HEK293T (cell line): Measurements from ENCODE around the gene DLK2.
"Not testable (repeated sequence)": the region's sequence is repeated elsewhere in the genome, so short reads cannot be mapped to it uniquely, and the experiment has no call there.

Source experiments
- CTCF ChIA-PET: fragments of 350-600 bp; formaldehyde crosslinking; extraction: SDS; loops from one replicate; lab custom pipeline; 2021; ENCODE audit warnings: antibody characterized with exemption, inconsistent platforms; lab: Yijun Ruan, JAX
- POLR2A ChIA-PET: fragments of 350-600 bp; formaldehyde crosslinking; extraction: SDS; loops from one replicate; lab custom pipeline; 2020; ENCODE audit warnings: antibody characterized with exemption, inconsistent platforms; lab: Yijun Ruan, JAX
- DNase-seq: peaks from one replicate; pipeline ENCODE4 v3.0.0; 2012; ENCODE audit warnings: mixed read lengths; ENCODE audit errors: extremely low spot score
- ARNT ChIP-seq: fragments of 450-650 bp; IDR thresholded peaks from 2 replicates; pipeline ENCODE4 v1.6.1; 2017; ENCODE audit warnings: mild to moderate bottlenecking
- BHLHE40 ChIP-seq: fragments of 450-650 bp; IDR thresholded peaks from 2 replicates; pipeline ENCODE4 v1.6.1; 2016; ENCODE audit warnings: mild to moderate bottlenecking, moderate library complexity, borderline replicate concordance
- CTBP1 ChIP-seq: fragments of 450-650 bp; IDR thresholded peaks from 2 replicates; pipeline ENCODE4 v1.6.1; 2016; ENCODE audit warnings: borderline replicate concordance
- ELF4 ChIP-seq: fragments of 450-650 bp; IDR thresholded peaks from 2 replicates; pipeline ENCODE4 v1.6.1; 2017; ENCODE audit warnings: antibody characterized with exemption
- FOXA1 ChIP-seq: fragments of 450-650 bp; IDR thresholded peaks from 2 replicates; pipeline ENCODE4 v1.6.1; 2016; ENCODE audit warnings: mild to moderate bottlenecking
- FOXK2 ChIP-seq: fragments of 450-650 bp; IDR thresholded peaks from 2 replicates; pipeline ENCODE4 v1.6.1; 2016; ENCODE audit warnings: mild to moderate bottlenecking
- FOXM1 ChIP-seq: fragments of 450-650 bp; IDR thresholded peaks from 2 replicates; pipeline ENCODE4 v1.6.1; 2017; ENCODE audit warnings: mild to moderate bottlenecking, borderline replicate concordance
- HDGF ChIP-seq: fragments of 450-650 bp; IDR thresholded peaks from 2 replicates; pipeline ENCODE4 v1.6.1; 2017; ENCODE audit warnings: antibody characterized with exemption, borderline replicate concordance
- L3MBTL2 ChIP-seq: fragments of 450-650 bp; conservative IDR thresholded peaks from 2 replicates; pipeline ENCODE4 v1.6.1; 2016; ENCODE audit warnings: mild to moderate bottlenecking
- LEF1 ChIP-seq: fragments of 450-650 bp; IDR thresholded peaks from 2 replicates; pipeline ENCODE4 v1.6.1; 2017; ENCODE audit warnings: mild to moderate bottlenecking, borderline replicate concordance
- NFRKB ChIP-seq: fragments of 450-650 bp; IDR thresholded peaks from 2 replicates; pipeline ENCODE4 v1.6.1; 2016; ENCODE audit warnings: mild to moderate bottlenecking, moderate library complexity
- SP1 ChIP-seq: fragments of 450-650 bp; IDR thresholded peaks from 2 replicates; pipeline ENCODE4 v1.6.1; 2017
- SUZ12 ChIP-seq: fragments of 450-650 bp; IDR thresholded peaks from 2 replicates; pipeline ENCODE4 v1.6.1; 2016; ENCODE audit warnings: mild to moderate bottlenecking
- TARDBP ChIP-seq: fragments of 450-650 bp; IDR thresholded peaks from 2 replicates; pipeline ENCODE4 v1.6.1; 2016
- ZNF384 ChIP-seq: fragments of 450-650 bp; IDR thresholded peaks from 2 replicates; pipeline ENCODE4 v1.6.1; 2016
- TF ChIP-seq, protein P1 (sequence below): fragments of 450-650 bp; IDR thresholded peaks from 2 replicates; pipeline ENCODE4 v1.6.1; 2016

The DLK2 gene

DNA sequence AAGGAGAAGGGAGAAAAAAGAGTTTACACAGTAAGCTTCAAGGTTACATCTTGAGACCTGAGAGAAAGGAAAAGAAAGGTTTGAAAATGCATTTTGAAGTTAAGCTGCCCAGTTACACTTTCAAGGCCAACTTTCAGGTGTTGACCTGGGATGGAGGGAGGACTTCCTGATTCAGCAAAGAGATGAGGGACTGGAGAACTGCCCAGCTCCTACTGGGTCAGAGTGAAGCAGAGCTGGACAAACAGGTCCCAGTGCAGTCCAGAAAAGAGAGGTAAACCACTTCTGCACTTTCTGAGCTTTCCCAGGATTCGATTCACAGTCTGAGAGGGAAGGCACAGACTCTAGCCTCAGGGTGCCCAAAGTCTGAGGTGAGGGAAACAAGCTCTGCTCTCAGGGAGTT is 16.1 kb upstream of the DLK2 start:
- CTCF ChIA-PET, result interaction anchor here (0.5 kb wide), 1 partner anchor 52 kb away, joined by 3 read pairs; no protein-coding TSS in a partner anchor
- no peak for DNase-seq
- TF ChIP-seq SUZ12 (no peak), NFRKB (no peak), FOXM1 (no peak), L3MBTL2 (no peak), FOXK2 (no peak), HDGF (no peak), CTBP1 (no peak), SP1 (no peak), TARDBP (no peak), ZNF384 (no peak)
- TF ChIP-seq, protein P1, sequence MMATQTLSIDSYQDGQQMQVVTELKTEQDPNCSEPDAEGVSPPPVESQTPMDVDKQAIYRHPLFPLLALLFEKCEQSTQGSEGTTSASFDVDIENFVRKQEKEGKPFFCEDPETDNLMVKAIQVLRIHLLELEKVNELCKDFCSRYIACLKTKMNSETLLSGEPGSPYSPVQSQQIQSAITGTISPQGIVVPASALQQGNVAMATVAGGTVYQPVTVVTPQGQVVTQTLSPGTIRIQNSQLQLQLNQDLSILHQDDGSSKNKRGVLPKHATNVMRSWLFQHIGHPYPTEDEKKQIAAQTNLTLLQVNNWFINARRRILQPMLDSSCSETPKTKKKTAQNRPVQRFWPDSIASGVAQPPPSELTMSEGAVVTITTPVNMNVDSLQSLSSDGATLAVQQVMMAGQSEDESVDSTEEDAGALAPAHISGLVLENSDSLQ, result no peak
- POLR2A ChIA-PET, result interaction anchor here (0.9 kb wide), 1 partner anchor 15 kb away, joined by 4 read pairs; no protein-coding TSS in a partner anchor

DNA sequence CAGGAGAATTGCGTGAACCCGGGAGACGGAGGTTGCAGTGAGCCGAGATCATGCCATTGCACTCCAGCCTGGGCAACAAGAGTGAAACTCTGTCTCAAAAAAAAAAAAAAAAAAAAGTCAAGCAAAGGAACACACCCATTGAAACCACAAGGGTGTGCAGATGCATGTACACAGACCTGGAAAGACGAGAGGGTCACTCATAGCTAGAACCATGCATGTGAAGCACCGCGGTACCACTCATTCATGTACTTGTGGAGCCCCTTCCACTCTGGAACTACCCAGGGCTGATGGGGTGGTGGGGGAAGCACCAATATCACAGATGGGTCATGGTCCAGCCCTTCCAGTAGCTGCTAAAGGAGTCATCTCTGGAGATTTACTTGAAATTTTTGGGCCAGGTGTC is 14.6 kb upstream of the DLK2 start:
- no peak for DNase-seq
- no peak for TF ChIP-seq TARDBP
- peak; percentile 30; the same call in 1 of the 2 replicates for TF ChIP-seq ZNF384
- ChIA-PET POLR2A (interaction anchor here (2.7 kb wide), 1 partner anchor 8 kb away, joined by 7 read pairs; the partner anchor contains the start of gene TJAP1), CTCF (no interaction called here)

DNA sequence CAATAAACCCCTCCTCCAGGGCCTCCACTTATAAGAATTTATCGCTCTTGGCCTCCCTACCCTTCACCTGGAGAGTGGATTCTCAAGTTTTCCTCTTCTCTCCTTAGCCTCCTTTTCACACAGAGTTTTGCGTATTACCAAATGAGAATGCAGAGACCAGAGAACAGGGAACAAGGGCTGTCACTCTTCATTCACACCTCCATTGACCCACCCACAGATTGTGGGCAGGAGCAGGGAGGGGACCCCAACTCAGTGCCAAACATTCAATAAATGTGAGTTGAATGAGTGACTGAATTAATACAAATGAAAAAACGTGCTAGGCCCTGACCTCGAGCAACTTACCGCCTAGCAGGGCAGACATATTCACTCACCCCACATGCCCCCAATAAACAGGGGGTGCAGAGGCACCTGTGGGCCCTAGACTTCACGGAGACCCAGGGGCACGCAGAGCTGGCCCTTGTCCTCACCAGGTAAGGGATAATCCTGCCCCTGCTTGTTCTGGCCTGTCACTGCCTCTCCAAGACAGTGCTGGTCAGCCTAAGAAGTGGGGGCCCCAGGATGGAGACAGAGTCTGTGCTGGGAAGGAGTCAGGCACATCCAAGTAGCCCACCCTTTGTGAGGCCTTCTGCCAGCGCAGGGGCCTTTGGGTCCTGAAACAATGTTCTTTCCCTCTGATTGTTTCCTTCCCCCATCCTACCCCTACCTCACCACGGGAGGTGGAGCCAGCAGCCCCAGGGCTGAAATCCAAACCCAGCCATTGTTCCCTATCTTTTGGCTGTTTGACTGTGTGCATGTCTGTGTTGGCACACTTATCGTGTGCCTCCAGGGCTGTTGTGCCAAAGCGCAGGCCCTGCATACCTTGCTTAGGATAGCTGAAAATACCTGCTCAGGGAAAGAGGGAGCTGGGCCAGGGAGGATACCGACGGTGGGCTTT is 13.7 kb upstream of the DLK2 start:
- DNase-seq, result no peak
- TF ChIP-seq SUZ12 (no peak), FOXA1 (no peak), BHLHE40 (no peak), ZNF384 (no peak), HDGF (no peak), LEF1 (no peak), FOXM1 (no peak), TARDBP (no peak), L3MBTL2 (no peak), FOXK2 (no peak), CTBP1 (no peak), ARNT (no peak), NFRKB (no peak), ELF4 (no peak), SP1 (no peak)
- TF ChIP-seq, protein P1, result no peak
- ChIA-PET POLR2A (interaction anchor here (2.7 kb wide), 1 partner anchor 9 kb away, joined by 7 read pairs; the partner anchor contains the start of gene TJAP1), CTCF (no interaction called here)

DNA sequence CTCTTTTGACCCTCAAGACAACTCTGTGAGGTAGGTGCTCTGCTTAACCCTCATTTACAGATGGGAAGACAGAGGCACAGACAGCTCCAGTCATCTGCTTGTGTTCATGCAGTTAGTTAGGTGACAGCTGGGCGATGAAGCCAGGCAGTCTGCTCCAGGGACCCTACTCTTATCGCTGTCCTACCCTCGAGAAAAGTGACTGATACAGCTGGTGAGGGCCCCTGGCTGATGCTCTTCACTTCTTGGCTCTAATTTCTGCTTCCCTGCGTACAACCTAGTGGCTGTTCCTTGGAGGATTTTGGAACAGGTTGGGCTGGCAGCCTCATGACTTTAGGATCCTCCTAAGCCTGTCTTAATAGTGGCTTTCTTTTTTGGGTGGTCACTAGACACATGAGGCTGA is 12.9 kb upstream of the DLK2 start:
- TF ChIP-seq ZNF384 (no peak), FOXM1 (no peak), ARNT (no peak), SP1 (no peak), ELF4 (no peak), CTBP1 (no peak), NFRKB (no peak), HDGF (no peak)
- CTCF ChIA-PET, result no interaction called here
- POLR2A ChIA-PET, result interaction anchor here (2.7 kb wide), 1 partner anchor 10 kb away, joined by 7 read pairs; the partner anchor contains the start of gene TJAP1
- no peak for DNase-seq

DNA sequence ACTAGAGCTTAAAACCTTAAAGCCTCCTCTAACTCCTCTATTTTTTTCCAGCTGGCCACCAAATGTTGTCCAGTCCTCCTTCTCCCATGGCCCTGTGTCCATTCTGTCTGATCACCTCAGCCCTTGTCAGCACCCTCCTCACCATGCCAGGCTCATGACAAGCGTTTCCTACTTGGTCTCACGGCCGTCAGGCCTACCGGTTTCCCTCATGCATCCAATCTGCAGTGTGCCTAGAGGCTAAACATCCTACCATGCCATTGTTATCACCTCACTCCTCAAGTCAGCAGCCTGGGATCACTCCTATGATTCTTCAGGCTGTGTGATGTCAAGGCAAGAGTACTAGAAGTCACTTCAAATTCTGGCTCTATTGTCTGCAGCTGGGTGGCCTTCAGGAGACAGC is 12.4 kb upstream of the DLK2 start:
- ChIA-PET CTCF (no interaction called here), POLR2A (interaction anchor here (2.7 kb wide), 1 partner anchor 10 kb away, joined by 7 read pairs; the partner anchor contains the start of gene TJAP1)
- DNase-seq, result no peak
- no peak for TF ChIP-seq LEF1
- no peak for TF ChIP-seq TARDBP
- no peak for TF ChIP-seq L3MBTL2
- no peak for TF ChIP-seq FOXK2
- no peak for TF ChIP-seq CTBP1
- no peak for TF ChIP-seq ARNT
- no peak for TF ChIP-seq ELF4
- TF ChIP-seq BHLHE40, result no peak
- TF ChIP-seq FOXM1, result no peak
- TF ChIP-seq SUZ12, result no peak
- TF ChIP-seq, protein P1, result no peak
- TF ChIP-seq NFRKB, result no peak
- TF ChIP-seq FOXA1, result no peak
- TF ChIP-seq ZNF384, result no peak
- TF ChIP-seq SP1, result no peak
- TF ChIP-seq HDGF, result no peak

DNA sequence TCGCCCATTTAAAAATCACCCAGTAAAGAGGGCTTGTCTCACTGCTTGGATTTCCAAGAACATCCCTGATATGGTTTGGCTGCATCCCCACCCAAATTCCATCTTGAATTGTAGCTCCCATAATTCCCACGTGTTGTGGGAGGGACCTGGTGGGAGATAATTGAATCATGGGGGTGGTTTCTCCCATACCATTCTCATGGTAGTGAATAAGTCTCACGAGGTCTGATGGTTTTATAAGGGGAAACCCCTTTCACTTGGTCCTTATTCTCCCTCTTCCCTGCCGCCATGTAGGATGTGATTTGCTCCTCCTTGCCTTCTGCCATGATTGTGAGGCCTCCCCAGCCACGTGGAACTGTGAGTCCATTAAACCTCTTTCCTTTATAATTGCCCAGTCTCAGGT is 11.9 kb upstream of the DLK2 start:
- CTCF ChIA-PET, POLR2A ChIA-PET, DNase-seq: not testable (repeated sequence)
